Spleen (tissue), 11 donors: Measurements from ENCODE around the gene CFAP97D1. TPM values are rescaled to one million over a fixed set of nuclear protein-coding genes. Genes with fewer than 3 reads are reported as not detected.

Source experiments
- DNase-seq: peaks from one replicate; pipeline ENCODE4 v3.0.0-alpha.2; 2020
- H3K27ac ChIP-seq, 8 donors: fragments of 200-600 bp; sonication (generic) in 7 of 8; 1 replicate in 4 of 8; 2 replicates in 4 of 8; pipeline versions ENCODE4 v1.5.0 to v1.8.0; 2016 to 2021; ENCODE audit warnings: inconsistent platforms in 4 of 8, mild to moderate bottlenecking in 4 of 8, moderate library complexity in 1 of 8
- H3K27me3 ChIP-seq, 7 donors: fragments of 200-600 bp; sonication (generic) in 6 of 7; replicated peaks in 1 of 7; 1 replicate in 4 of 7; 2 replicates in 3 of 7; pipeline versions ENCODE4 v1.5.0 to v1.8.0; 2016 to 2021; ENCODE audit warnings: inconsistent platforms in 3 of 7, mild to moderate bottlenecking in 1 of 7
- H3K36me3 ChIP-seq, 6 donors: fragments of 200-600 bp; sonication (generic) in 5 of 6; 1 replicate in 4 of 6; 2 replicates in 2 of 6; pipeline versions ENCODE4 v1.5.0 to v1.8.0; 2016 to 2021; ENCODE audit warnings: inconsistent platforms in 2 of 6
- H3K4me1 ChIP-seq, 6 donors: fragments of 200-600 bp; sonication (generic) in 5 of 6; 1 replicate in 3 of 6; 2 replicates in 3 of 6; pipeline versions ENCODE4 v1.5.0 to v1.8.0; 2016 to 2021; ENCODE audit warnings: inconsistent platforms in 3 of 6
- H3K4me3 ChIP-seq, 8 donors: fragments of 200-600 bp; sonication (generic) in 7 of 8; 1 replicate in 4 of 8; 2 replicates in 4 of 8; pipeline versions ENCODE4 v1.5.0 to v1.8.0; 2016 to 2021; ENCODE audit warnings: inconsistent platforms in 4 of 8, mild to moderate bottlenecking in 4 of 8, moderate library complexity in 2 of 8
- H3K9me3 ChIP-seq, 8 donors: fragments of 200-600 bp; sonication (generic) in 7 of 8; 1 replicate in 4 of 8; 2 replicates in 4 of 8; pipeline versions ENCODE4 v1.5.0 to v1.8.0; 2016 to 2021; ENCODE audit warnings: inconsistent platforms in 4 of 8
- CTCF ChIP-seq, 11 experiments: fragments of 200-600 bp in 7 of 11; fragments of 450-650 bp in 4 of 11; sonication (generic) in 4 of 11; IDR thresholded peaks in 8 of 11; conservative IDR thresholded peaks in 3 of 11; 1 replicate in 7 of 11; 2 replicates in 4 of 11; pipeline versions ENCODE4 v1.4.0 to v1.8.0; 2016 to 2021; ENCODE audit warnings: antibody characterized with exemption in 11 of 11, inconsistent platforms in 4 of 11, mild to moderate bottlenecking in 1 of 11
- POLR2A ChIP-seq, 3 donors: fragments of 450-650 bp; IDR thresholded peaks; one replicate each; pipeline ENCODE4 v1.5.1; 2017; ENCODE audit warnings: antibody characterized with exemption in 3 of 3, mild to moderate bottlenecking in 1 of 3
- POLR2AphosphoS5 ChIP-seq, 3 donors: sonication (generic); formaldehyde crosslinking; IDR thresholded peaks; one replicate each; pipeline ENCODE4 v1.5.1; 2017; ENCODE audit warnings: antibody characterized with exemption in 3 of 3
- WGBS, 5 donors: extraction: QIAGEN DNeasy Blood & Tissue Kit in 3 of 5; methylation state at CpG; one replicate each; pipeline versions ENCODE4 v1.1.5 to v1.1.7; 2013 to 2018; 5-methylcytosine and 5-hydroxymethylcytosine counted together
- intact Hi-C: fragments of 100-400 bp; cut with DNase I; formaldehyde crosslinking; loops from one replicate; pipeline ENCODE4 v1.15.0; 2023; ENCODE audit warnings: low total_unique reads
- polyA plus RNA-seq, 3 donors: library from polyadenylated mRNA; stranded (reverse); fragments of 200-250 nt; gene quantifications; one replicate each; pipeline ENCODE4 v1.2.1, GENCODE V29; 2013
- total RNA-seq, 7 donors: library from RNA; depleted of rRNA in 3 of 7; stranded (reverse); fragments of >200 nt in 3 of 7; fragmentation: NEBNext Ultra II Directional in 4 of 7; extraction: Animal tissue kit (Norgen Biotek cat#: 25700) in 4 of 7; gene quantifications; one replicate each; pipeline versions ENCODE4 v1.1.0 to v1.2.1, GENCODE V29; 2016 to 2021
- donor health status: healthy with polysubstance abuse.
- donor health status: DM: no; HTN: no; CAD: no; lungs with moderate emphysema.
- donor health status: DM: no; HTN: no; CAD: no.
- donor health status: Bipolar disorder and iron deficiency.
- donor health status: healthy.
- donor health status: DM: no; HTN: no; CAD: no.
- donor health status: DM: yes; HTN: yes; CAD: no.

CFAP97D1 gene
- total and polyA plus RNA-seq, 10 donors: 0.06 to 0.32 (median 0.19) TPM; not detected in 5

- H3K4me1 ChIP-seq: peaks cover 0 to 13% (median 0%) of the 10 kb centered on the region in 6 donors
- H3K4me3 ChIP-seq: no peak overlapping the region
- no peak for DNase-seq
- no peak for TF ChIP-seq CTCF (IDR thresholded peaks at IDR 0.05 in 8 of 11, conservative IDR thresholded peaks at IDR 0.05 in 3 of 11)
- intact Hi-C loops: no loop called here
- no peaks in the 10 kb centered on the region for H3K36me3 ChIP-seq
- H3K27me3 ChIP-seq: peaks cover 0 to 5% (median 0%) of the 10 kb centered on the region in 7 donors
- H3K9me3 ChIP-seq: peaks cover 0 to 9% (median 0%) of the 10 kb centered on the region in 8 donors
- H3K27ac ChIP-seq: no peak overlapping the region
- WGBS, 5 donors: 83 to 96% (median 92%) methylated on average over 2 of the region's 2 CpGs
Observed at GRCh38 chr17:43736389-43736788, 43.8 kb upstream of the CFAP97D1 start.

- TF ChIP-seq CTCF (IDR thresholded peaks at IDR 0.05 in 8 of 11, conservative IDR thresholded peaks at IDR 0.05 in 3 of 11) (no peak), POLR2AphosphoS5 (IDR thresholded peaks at IDR 0.05) (no peak), POLR2A (IDR thresholded peaks at IDR 0.05) (no peak)
- H3K4me3 ChIP-seq: no peak overlapping the region
- no peak for DNase-seq
- peaks cover 0 to 13% (median 0%) of the 10 kb centered on the region in 6 donors for H3K4me1 ChIP-seq
- peaks cover 0 to 5% (median 0%) of the 10 kb centered on the region in 7 donors for H3K27me3 ChIP-seq
- H3K27ac ChIP-seq: no peak overlapping the region
- WGBS, 5 donors: 77 to 91% (median 86%) methylated on average over 2 of the region's 2 CpGs
- intact Hi-C loops: no loop called here
- peaks cover 0 to 13% (median 0%) of the 10 kb centered on the region in 8 donors for H3K9me3 ChIP-seq
- H3K36me3 ChIP-seq: no peaks in the 10 kb centered on the region
Observed at GRCh38 chr17:43737722-43738121, 42.5 kb upstream of the CFAP97D1 start.

- TF ChIP-seq CTCF (IDR thresholded peaks at IDR 0.05 in 8 of 11, conservative IDR thresholded peaks at IDR 0.05 in 3 of 11): no peak
- TF ChIP-seq POLR2A (IDR thresholded peaks at IDR 0.05): no peak
- TF ChIP-seq POLR2AphosphoS5 (IDR thresholded peaks at IDR 0.05): no peak
- 81 to 96% (median 85%) methylated on average over 4 of the region's 4 CpGs for WGBS, 5 donors
- no peak overlapping the region for H3K4me3 ChIP-seq
- intact Hi-C loops: no loop called here
- no peak overlapping the region for H3K27ac ChIP-seq
- H3K27me3 ChIP-seq: peaks cover 0 to 32% (median 0%) of the 10 kb centered on the region in 7 donors
- no peak for DNase-seq
- no peaks in the 10 kb centered on the region for H3K36me3 ChIP-seq
- peaks cover 0 to 4% (median 0%) of the 10 kb centered on the region in 8 donors for H3K9me3 ChIP-seq
- H3K4me1 ChIP-seq: peaks cover 0 to 13% (median 8%) of the 10 kb centered on the region in 6 donors
Observed at GRCh38 chr17:43740541-43740940, 39.7 kb upstream of the CFAP97D1 start.

GRCh38 chr17:43741636-43742035 is 38.6 kb upstream of the CFAP97D1 start:
- Histone ChIP-seq H3K4me3 (no peak overlapping the region), H3K27me3 (peaks cover 0 to 40% (median 0%) of the 10 kb centered on the region in 7 donors), H3K4me1 (peaks cover 2 to 23% (median 16%) of the 10 kb centered on the region in 6 donors), H3K36me3 (no peaks in the 10 kb centered on the region), H3K27ac (no peak overlapping the region), H3K9me3 (peaks cover 0 to 4% (median 0%) of the 10 kb centered on the region in 8 donors)
- no peak for TF ChIP-seq POLR2A (IDR thresholded peaks at IDR 0.05)
- no peak for TF ChIP-seq CTCF (IDR thresholded peaks at IDR 0.05 in 8 of 11, conservative IDR thresholded peaks at IDR 0.05 in 3 of 11)
- TF ChIP-seq POLR2AphosphoS5 (IDR thresholded peaks at IDR 0.05): no peak
- no peak for DNase-seq
- 75 to 92% (median 80%) methylated on average over 5 of the region's 5 CpGs for WGBS, 5 donors
- intact Hi-C loops: no loop called here
